ENCODE results near the gene GABPB1.

GABPB1 gene

DNA sequence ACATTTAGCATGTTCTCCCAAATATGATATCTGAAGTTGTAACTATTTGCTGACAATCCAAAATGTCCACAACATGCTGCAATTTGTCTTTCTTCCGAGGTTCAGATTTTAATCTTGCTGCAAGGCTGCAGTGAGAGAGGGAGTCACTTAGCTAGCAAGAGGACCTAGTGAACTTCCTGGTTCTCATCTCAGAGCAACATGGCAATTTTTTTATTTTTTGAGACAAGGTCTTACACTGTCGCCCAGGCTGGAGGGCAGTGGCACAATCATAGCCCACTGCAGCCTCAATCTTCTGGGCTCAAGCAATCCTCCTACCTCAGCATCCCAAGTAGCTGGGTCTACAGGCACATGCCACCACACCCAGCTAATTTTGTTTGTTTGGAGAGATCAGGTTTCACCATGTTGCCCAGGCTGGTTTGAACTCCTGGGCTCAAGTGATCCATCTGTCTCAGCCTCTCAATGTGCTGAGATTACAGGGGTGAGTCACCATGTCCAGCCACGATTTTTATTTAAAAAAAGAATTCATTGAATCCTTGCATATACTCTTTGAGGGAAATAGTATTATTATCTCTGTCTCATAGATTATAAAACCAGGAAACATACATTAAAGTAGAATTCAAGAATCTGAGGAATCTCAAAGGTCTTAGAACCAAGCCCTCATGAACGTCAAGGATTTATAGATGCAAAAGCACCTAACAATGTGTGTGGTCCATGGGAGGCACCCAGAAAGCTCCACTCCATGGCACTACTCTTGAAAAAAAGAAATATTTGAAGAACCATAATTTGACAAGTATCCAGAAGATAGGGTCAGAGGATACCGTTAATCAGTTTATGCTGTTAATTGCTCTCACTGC, 98.6 kb downstream of the GABPB1 start:
- no peak overlapping the region for H3K27ac ChIP-seq (ENCODE audit: low read depth, low read length)
- H3K9me3 ChIP-seq (ENCODE audit: control insufficient read depth, insufficient read depth, low read length) = no peaks in the 10 kb centered on the region
- no peaks in the 10 kb centered on the region for H3K36me3 ChIP-seq (ENCODE audit: control insufficient read depth, insufficient read depth, low read length)
- no peaks in the 10 kb centered on the region for H3K4me1 ChIP-seq (ENCODE audit: control insufficient read depth, insufficient read depth, low read length)
- H3K4me3 ChIP-seq (ENCODE audit: low read depth, low read length) = no peak overlapping the region
- no peak overlapping the region for H3K9ac ChIP-seq (ENCODE audit: low read depth, low read length)
- no peaks in the 10 kb centered on the region for H3K27me3 ChIP-seq (ENCODE audit: control insufficient read depth, insufficient read depth, low read length)

DNA sequence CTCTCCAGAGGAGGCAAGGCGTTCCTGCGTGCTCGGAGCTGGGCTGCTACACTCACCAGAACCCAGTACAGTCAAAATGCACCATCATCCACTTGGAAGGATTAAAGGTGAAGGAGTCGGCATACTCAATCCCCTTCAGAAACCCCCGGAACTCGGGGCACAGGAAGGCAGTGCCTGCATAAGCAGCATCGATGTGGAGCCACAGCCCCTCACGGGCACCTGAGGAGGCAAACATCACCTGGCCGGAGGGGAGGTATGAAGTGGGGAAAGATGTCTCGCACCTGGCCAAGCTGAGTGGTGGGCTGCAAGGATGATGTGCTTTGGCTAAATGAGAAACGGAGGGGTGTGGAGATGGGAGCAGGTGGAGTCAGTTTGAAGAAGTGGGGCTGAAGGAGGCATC, 102.4 kb downstream of the GABPB1 start:
- H3K9me3 ChIP-seq (ENCODE audit: control insufficient read depth, insufficient read depth, low read length) = no peaks in the 10 kb centered on the region
- H3K4me1 ChIP-seq (ENCODE audit: control insufficient read depth, insufficient read depth, low read length) = peaks cover 2% of the 10 kb centered on the region; the same call in 1 of the 2 replicates
- no peak overlapping the region for H3K4me3 ChIP-seq (ENCODE audit: low read depth, low read length)
- no peak overlapping the region for H3K27ac ChIP-seq (ENCODE audit: low read depth, low read length)
- no peak overlapping the region for H3K9ac ChIP-seq (ENCODE audit: low read depth, low read length)
- H3K36me3 ChIP-seq (ENCODE audit: control insufficient read depth, insufficient read depth, low read length) = no peaks in the 10 kb centered on the region
- H3K27me3 ChIP-seq (ENCODE audit: control insufficient read depth, insufficient read depth, low read length) = no peaks in the 10 kb centered on the region

DNA sequence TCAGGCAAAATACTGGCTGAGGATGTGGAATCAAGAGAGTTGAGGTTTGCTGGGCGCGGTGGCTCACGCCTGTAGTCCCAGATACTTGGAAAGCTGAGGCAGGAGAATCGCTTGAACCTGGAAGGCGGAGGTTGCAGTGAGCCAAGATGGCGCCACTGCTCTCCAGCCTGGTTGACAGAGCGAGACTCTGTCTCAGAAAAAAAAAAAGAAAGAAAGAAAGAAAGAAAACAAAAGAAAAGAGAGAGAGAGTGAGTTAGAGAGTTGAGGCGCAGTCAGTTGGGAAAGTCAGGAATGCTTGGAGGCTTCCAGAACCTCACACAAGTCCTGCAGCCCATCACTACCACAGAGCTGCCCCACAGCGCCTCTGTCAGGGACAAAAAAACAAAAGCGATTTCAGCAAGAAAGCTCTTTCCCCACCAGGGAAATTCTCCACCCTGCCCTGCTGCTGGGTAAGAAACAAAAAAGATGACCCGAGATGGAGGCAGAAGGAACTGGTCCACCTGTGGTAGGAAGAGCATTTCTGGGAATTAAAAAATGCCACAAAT, 103.3 kb downstream of the GABPB1 start:
- no peaks in the 10 kb centered on the region for H3K9me3 ChIP-seq (ENCODE audit: control insufficient read depth, insufficient read depth, low read length)
- no peaks in the 10 kb centered on the region for H3K27me3 ChIP-seq (ENCODE audit: control insufficient read depth, insufficient read depth, low read length)
- no peak overlapping the region for H3K9ac ChIP-seq (ENCODE audit: low read depth, low read length)
- no peak overlapping the region for H3K4me3 ChIP-seq (ENCODE audit: low read depth, low read length)
- H3K27ac ChIP-seq (ENCODE audit: low read depth, low read length) = no peak overlapping the region
- peaks cover 3% of the 10 kb centered on the region; the same call in 1 of the 2 replicates for H3K4me1 ChIP-seq (ENCODE audit: control insufficient read depth, insufficient read depth, low read length)
- no peaks in the 10 kb centered on the region for H3K36me3 ChIP-seq (ENCODE audit: control insufficient read depth, insufficient read depth, low read length)

DNA sequence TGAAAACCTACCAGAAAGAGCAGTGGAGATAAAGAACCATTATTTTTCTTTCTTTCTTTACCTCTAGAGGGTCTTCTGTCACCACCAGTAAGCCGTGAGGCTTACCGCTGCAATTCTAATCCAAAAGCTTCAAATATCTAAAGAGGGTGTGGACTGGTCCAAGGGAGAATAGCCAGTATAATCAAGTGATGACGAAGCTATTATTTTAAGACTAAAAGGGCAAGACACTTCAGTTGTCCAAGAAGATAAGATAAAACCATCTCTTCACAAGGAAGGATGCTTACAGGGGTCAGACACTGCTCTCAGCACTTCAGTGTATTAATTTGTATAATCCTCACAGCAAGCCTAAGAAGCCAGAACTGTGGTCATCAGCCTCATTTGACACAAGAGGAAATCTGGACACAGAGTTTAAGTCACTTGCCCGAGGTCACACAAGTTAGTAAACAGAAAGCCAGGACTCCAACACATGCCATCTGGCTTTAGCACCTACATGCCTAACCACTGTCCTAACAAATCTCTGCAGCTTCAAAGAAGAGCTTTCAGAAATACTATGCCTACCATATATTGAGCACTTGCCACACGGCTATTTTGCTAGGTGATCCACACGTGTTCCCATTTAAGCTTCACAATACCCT, 104.1 kb downstream of the GABPB1 start:
- Histone ChIP-seq H3K27ac (ENCODE audit: low read depth, low read length) (no peak overlapping the region), H3K9ac (ENCODE audit: low read depth, low read length) (no peak overlapping the region), H3K27me3 (ENCODE audit: control insufficient read depth, insufficient read depth, low read length) (no peaks in the 10 kb centered on the region), H3K36me3 (ENCODE audit: control insufficient read depth, insufficient read depth, low read length) (no peaks in the 10 kb centered on the region), H3K9me3 (ENCODE audit: control insufficient read depth, insufficient read depth, low read length) (no peaks in the 10 kb centered on the region), H3K4me3 (ENCODE audit: low read depth, low read length) (no peak overlapping the region), H3K4me1 (ENCODE audit: control insufficient read depth, insufficient read depth, low read length) (peaks cover 3% of the 10 kb centered on the region; the same call in 1 of the 2 replicates)

DNA sequence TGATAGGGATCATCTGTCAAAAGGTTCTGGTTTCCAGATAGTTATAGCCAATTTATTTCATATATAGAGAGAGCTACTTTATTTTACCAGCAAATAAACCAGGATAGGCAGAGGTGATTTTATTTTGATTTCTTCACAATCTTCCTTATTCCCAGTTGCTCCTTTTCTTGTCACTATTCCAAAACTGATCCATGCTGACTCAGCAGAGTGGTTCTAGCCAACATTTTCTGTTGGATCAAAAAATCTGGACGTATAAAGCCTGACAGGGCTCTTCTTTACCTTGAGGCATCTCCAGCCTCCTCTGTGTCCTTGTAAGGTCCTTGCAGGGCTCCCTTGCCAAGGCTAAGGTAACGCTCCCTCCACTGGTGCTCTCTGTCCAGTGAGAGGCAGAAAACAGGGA, 105.3 kb downstream of the GABPB1 start:
- no peaks in the 10 kb centered on the region for H3K36me3 ChIP-seq (ENCODE audit: control insufficient read depth, insufficient read depth, low read length)
- no peak overlapping the region for H3K4me3 ChIP-seq (ENCODE audit: low read depth, low read length)
- H3K4me1 ChIP-seq (ENCODE audit: control insufficient read depth, insufficient read depth, low read length) = peaks cover 3% of the 10 kb centered on the region; the same call in 1 of the 2 replicates
- H3K9me3 ChIP-seq (ENCODE audit: control insufficient read depth, insufficient read depth, low read length) = no peaks in the 10 kb centered on the region
- no peak overlapping the region for H3K27ac ChIP-seq (ENCODE audit: low read depth, low read length)
- H3K27me3 ChIP-seq (ENCODE audit: control insufficient read depth, insufficient read depth, low read length) = no peaks in the 10 kb centered on the region
- H3K9ac ChIP-seq (ENCODE audit: low read depth, low read length) = no peak overlapping the region

DNA sequence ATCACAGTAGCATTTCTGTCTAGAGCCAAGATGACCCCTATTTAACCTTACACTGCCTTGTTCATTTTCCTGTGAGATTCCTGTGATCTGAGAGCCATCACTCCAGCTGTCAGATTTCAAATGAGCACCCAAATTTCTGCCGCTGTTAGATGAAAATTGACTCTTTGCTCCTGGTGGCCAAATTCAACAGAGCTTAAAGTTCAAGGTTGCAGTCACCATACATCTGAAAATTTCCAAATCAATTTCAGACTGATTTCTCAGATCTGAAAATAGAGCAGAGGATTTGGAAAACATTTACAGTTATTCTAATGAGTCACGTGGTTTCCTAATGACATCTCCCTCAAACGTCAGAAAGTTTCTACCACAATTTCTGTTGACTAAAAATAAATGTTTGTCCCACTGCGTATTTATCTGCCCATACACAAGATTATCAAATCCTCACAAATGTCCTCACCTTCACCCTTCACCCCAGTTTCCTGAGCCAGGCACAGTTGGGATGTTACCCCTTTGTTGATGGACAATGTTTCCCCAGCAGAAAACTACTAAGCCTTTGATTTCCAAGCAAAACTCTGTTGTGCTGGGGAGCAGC, 105.9 kb downstream of the GABPB1 start:
- no peaks in the 10 kb centered on the region for H3K36me3 ChIP-seq (ENCODE audit: control insufficient read depth, insufficient read depth, low read length)
- H3K9me3 ChIP-seq (ENCODE audit: control insufficient read depth, insufficient read depth, low read length) = no peaks in the 10 kb centered on the region
- H3K27me3 ChIP-seq (ENCODE audit: control insufficient read depth, insufficient read depth, low read length) = no peaks in the 10 kb centered on the region
- H3K9ac ChIP-seq (ENCODE audit: low read depth, low read length) = no peak overlapping the region
- H3K4me3 ChIP-seq (ENCODE audit: low read depth, low read length) = no peak overlapping the region
- peaks cover 3% of the 10 kb centered on the region; the same call in 1 of the 2 replicates for H3K4me1 ChIP-seq (ENCODE audit: control insufficient read depth, insufficient read depth, low read length)
- no peak overlapping the region for H3K27ac ChIP-seq (ENCODE audit: low read depth, low read length)

DNA sequence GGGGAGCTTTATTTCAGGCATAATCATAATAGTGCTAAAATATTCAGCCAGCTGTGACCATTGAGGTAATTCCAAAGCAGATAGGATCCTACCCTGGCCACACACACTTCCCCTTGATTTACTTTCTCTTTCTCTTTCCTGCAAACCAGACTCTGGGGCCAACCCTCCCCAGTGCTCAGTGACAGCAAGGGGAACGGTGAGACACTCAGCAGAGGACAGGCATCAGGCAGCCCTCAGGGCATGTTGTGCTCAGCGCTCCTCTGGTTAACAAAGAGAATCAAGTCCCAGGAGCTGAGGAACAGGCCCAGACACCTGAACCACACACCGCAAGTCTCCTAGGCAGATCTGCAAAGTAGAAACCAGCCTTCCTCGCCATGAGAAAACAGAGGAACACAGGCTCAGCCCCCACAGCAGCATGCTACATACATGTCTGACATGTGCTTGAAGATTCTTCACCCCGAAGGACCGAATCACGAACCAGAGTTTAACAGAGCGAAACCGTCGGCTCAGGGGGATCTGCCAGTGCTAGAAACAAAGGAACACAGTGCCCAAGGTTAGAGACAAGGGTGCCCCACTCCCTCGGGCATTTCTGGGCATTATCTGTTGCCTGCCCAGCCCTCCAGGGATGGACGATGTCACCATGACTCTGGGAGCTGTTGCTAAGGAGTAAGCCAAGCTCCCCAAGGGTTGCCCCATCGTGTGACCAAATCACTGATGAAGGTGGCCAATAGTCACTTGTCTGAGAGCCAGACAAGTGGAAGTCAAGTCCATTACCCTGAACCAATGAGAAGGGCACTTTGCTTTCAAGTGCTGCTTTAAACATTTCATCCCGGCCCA, 107.0 kb downstream of the GABPB1 start:
- Histone ChIP-seq H3K4me1 (ENCODE audit: control insufficient read depth, insufficient read depth, low read length) (peaks cover 3% of the 10 kb centered on the region; the same call in 1 of the 2 replicates), H3K27me3 (ENCODE audit: control insufficient read depth, insufficient read depth, low read length) (no peaks in the 10 kb centered on the region), H3K9me3 (ENCODE audit: control insufficient read depth, insufficient read depth, low read length) (no peaks in the 10 kb centered on the region), H3K27ac (ENCODE audit: low read depth, low read length) (no peak overlapping the region), H3K9ac (ENCODE audit: low read depth, low read length) (no peak overlapping the region), H3K36me3 (ENCODE audit: control insufficient read depth, insufficient read depth, low read length) (no peaks in the 10 kb centered on the region), H3K4me3 (ENCODE audit: low read depth, low read length) (no peak overlapping the region)

DNA sequence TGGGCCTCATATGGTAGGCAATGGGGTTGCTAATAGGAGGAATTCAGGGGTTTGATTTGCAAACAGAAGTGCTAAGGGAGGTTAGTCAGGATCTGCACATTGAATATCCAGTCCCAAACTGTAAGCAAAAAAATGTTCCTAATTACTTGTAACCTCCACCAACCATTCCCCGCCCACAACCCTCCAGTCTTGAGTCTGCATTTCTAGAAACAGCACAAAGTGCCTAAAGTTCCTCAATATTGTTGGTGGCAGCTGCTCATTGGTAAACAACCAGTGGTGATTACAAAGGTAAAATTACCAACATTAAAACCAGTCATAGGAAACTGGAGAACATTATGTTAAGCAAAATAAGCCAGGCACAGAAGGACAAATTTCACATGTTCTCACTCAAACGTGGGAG, 108.4 kb downstream of the GABPB1 start:
- H3K27ac ChIP-seq (ENCODE audit: low read depth, low read length) = no peak overlapping the region
- H3K4me1 ChIP-seq (ENCODE audit: control insufficient read depth, insufficient read depth, low read length) = peaks cover 3% of the 10 kb centered on the region; the same call in 1 of the 2 replicates
- H3K9ac ChIP-seq (ENCODE audit: low read depth, low read length) = no peak overlapping the region
- no peaks in the 10 kb centered on the region for H3K9me3 ChIP-seq (ENCODE audit: control insufficient read depth, insufficient read depth, low read length)
- no peaks in the 10 kb centered on the region for H3K27me3 ChIP-seq (ENCODE audit: control insufficient read depth, insufficient read depth, low read length)
- H3K4me3 ChIP-seq (ENCODE audit: low read depth, low read length) = no peak overlapping the region
- H3K36me3 ChIP-seq (ENCODE audit: control insufficient read depth, insufficient read depth, low read length) = no peaks in the 10 kb centered on the region

DNA sequence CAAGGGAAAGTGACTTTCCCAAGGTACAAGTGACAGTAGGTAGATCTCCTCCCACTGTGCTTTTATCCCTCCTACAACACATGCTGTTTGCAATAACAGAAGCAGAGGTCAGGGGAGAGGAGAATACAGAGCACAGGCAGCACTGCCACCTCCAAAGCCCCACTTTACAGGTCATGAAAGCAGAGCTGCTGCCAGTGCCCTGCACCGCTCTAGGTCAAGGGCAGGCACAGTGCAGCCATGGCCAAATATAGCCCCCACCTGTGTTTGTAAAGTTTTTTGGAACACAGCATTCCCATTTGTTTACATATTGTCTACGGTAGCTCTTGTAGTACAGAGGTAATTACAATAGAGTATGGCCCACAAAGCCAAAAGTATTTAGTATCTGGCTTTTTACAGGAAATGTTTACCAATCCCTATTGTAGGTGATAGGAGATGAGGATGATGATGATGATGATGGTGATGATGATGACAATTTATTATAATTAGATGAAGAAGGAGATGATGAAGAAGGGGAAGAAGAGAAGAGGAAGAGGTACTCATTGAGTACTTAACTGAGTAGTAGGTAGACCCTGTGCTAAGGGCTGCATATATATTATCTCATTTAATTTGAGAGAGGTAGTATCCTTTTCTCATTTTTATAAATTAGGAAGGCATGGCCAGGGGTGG, 109.9 kb downstream of the GABPB1 start:
- Histone ChIP-seq H3K9me3 (ENCODE audit: control insufficient read depth, insufficient read depth, low read length) (no peaks in the 10 kb centered on the region), H3K9ac (ENCODE audit: low read depth, low read length) (no peak overlapping the region), H3K4me3 (ENCODE audit: low read depth, low read length) (no peak overlapping the region), H3K27me3 (ENCODE audit: control insufficient read depth, insufficient read depth, low read length) (no peaks in the 10 kb centered on the region), H3K36me3 (ENCODE audit: control insufficient read depth, insufficient read depth, low read length) (no peaks in the 10 kb centered on the region), H3K27ac (ENCODE audit: low read depth, low read length) (no peak overlapping the region), H3K4me1 (ENCODE audit: control insufficient read depth, insufficient read depth, low read length) (peaks cover 3% of the 10 kb centered on the region; the same call in 1 of the 2 replicates)

DNA sequence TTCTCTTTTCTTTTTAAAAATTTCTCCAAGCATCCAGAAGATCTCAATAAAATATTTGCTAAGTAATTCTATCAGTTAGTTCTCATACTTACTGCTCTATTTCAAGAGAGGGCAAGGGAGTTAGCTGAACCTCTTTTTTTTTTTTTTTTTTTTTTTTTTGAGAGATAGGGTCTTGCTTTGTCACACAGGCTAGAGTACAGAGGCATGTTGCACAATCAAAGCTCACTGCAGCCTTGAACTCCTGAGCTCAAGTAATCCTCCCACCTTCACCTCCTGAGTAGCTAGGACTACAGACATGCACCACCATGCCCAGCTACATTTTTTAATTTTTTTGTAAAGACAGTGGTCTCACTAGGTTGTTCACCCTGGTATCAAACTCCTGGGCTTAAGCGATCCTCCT, 110.8 kb downstream of the GABPB1 start:
- Histone ChIP-seq H3K4me3 (ENCODE audit: low read depth, low read length) (no peak overlapping the region), H3K4me1 (ENCODE audit: control insufficient read depth, insufficient read depth, low read length) (peaks cover 3% of the 10 kb centered on the region; the same call in 1 of the 2 replicates), H3K27ac (ENCODE audit: low read depth, low read length) (no peak overlapping the region), H3K36me3 (ENCODE audit: control insufficient read depth, insufficient read depth, low read length) (no peaks in the 10 kb centered on the region), H3K9ac (ENCODE audit: low read depth, low read length) (no peak overlapping the region), H3K27me3 (ENCODE audit: control insufficient read depth, insufficient read depth, low read length) (no peaks in the 10 kb centered on the region), H3K9me3 (ENCODE audit: control insufficient read depth, insufficient read depth, low read length) (no peaks in the 10 kb centered on the region)

Data from HUES48 (cell line).